GM15510 (cell line): ENCODE results near the gene PPY.

Source experiments
- POLR2A ChIP-seq: IDR thresholded peaks from 3 replicates; pipeline ENCODE4 v1.6.1; 2011; ENCODE audit warnings: borderline replicate concordance; ENCODE audit not compliant: insufficient read length; ENCODE audit errors: extremely low read depth

PPY gene

GRCh38 chr17:43942051-43942685, at the start of gene PPY:
Gene PPY (minus strand): TSS chr17:43942476. CDS start chr17:43941654, 822 bp downstream.
- no peak for TF ChIP-seq POLR2A

- TF ChIP-seq POLR2A: no peak
Observed at GRCh38 chr17:43988301-43988700, 46.0 kb upstream of the PPY start.

GRCh38 chr17:43987131-43988021, 45.1 kb upstream of the PPY start:
- TF ChIP-seq POLR2A: no peak

GRCh38 chr17:43986225-43986981, 44.1 kb upstream of the PPY start:
- no peak for TF ChIP-seq POLR2A

- no peak for TF ChIP-seq POLR2A
Observed at GRCh38 chr17:43984521-43984920, 42.2 kb upstream of the PPY start.

GRCh38 chr17:43983515-43984411, 41.5 kb upstream of the PPY start:
- no peak for TF ChIP-seq POLR2A

- TF ChIP-seq POLR2A: no peak
Observed at GRCh38 chr17:43983196-43983514, 40.9 kb upstream of the PPY start.

GRCh38 chr17:43982171-43982570, 39.9 kb upstream of the PPY start:
- TF ChIP-seq POLR2A: no peak

- no peak for TF ChIP-seq POLR2A
Observed at GRCh38 chr17:43979671-43980070, 37.4 kb upstream of the PPY start.

- TF ChIP-seq POLR2A: no peak
Observed at GRCh38 chr17:43979011-43979410, 36.7 kb upstream of the PPY start.

GRCh38 chr17:43978078-43978477, 35.8 kb upstream of the PPY start:
- TF ChIP-seq POLR2A: no peak

GRCh38 chr17:43976963-43977837, 34.9 kb upstream of the PPY start:
- no peak for TF ChIP-seq POLR2A

GRCh38 chr17:43975898-43976297, 33.6 kb upstream of the PPY start:
- TF ChIP-seq POLR2A: no peak
